Measurements from ENCODE around the gene CYP1A1. TPM values are rescaled to one million over a fixed set of nuclear protein-coding genes. Genes with fewer than 3 reads are reported as not detected.

Gene CYP1A1
- total RNA-seq, 4 donors from 2014 or later: 3.0 to 6.8 (median 3.6) TPM

GRCh38 chr15:74696398-74696729 is 29.0 kb downstream of the CYP1A1 start:
- TF ChIP-seq CTCF (IDR thresholded peaks at IDR 0.05): no peak
- intact Hi-C loops (cut with DNase I; ENCODE audit: low total_unique reads): no loop called here
- peak overlapping the region; percentile 89 for H3K4me3 ChIP-seq (ENCODE audit: low read depth, poor library complexity, severe bottlenecking)
- no peak for DNase-seq (ENCODE audit: low spot score in 2 of 2)
- 2 to 6% methylated on average over 10 of the region's 10 CpGs for WGBS, 2 donors

- intact Hi-C loops (cut with DNase I; ENCODE audit: low total_unique reads): no loop called here
- peak within 1 kb of the TSS; percentile 89 for H3K4me3 ChIP-seq (ENCODE audit: low read depth, poor library complexity, severe bottlenecking)
- TF ChIP-seq CTCF (IDR thresholded peaks at IDR 0.05) (no peak), POLR2A (IDR thresholded peaks at IDR 0.05) (no peak)
- 1% methylated on average over 25 to 44 of the region's 46 CpGs for WGBS, 2 donors
- DNase-seq (ENCODE audit: low spot score in 2 of 2): peak; percentile 81 to 96
Measured at GRCh38 chr15:74695597-74696397, 29.5 kb downstream of the CYP1A1 start, which contains the start of gene EDC3. Gene EDC3, minus strand, starts transcription at chr15:74696024. Its CDS starts 20,900 bp downstream, at chr15:74675124.

- TF ChIP-seq CTCF (IDR thresholded peaks at IDR 0.05) (no peak), POLR2A (IDR thresholded peaks at IDR 0.05) (no peak)
- 77 to 92% methylated on average over 1 of the region's 1 CpG for WGBS, 2 donors
- no peak overlapping the region for H3K4me3 ChIP-seq (ENCODE audit: low read depth, poor library complexity, severe bottlenecking)
- intact Hi-C loops (cut with DNase I; ENCODE audit: low total_unique reads): no loop called here
- no peak for DNase-seq (ENCODE audit: low spot score in 2 of 2)
Measured at GRCh38 chr15:74692327-74692726, 33.0 kb downstream of the CYP1A1 start.

GRCh38 chr15:74683758-74684157 is 41.6 kb downstream of the CYP1A1 start:
- intact Hi-C loops (cut with DNase I; ENCODE audit: low total_unique reads): no loop called here
- no peak for TF ChIP-seq POLR2A (IDR thresholded peaks at IDR 0.05)
- no peak for TF ChIP-seq CTCF (IDR thresholded peaks at IDR 0.05)
- H3K4me3 ChIP-seq (ENCODE audit: low read depth, poor library complexity, severe bottlenecking): no peak overlapping the region
- WGBS, 2 donors: 100% methylated on average over 1 of the region's 1 CpG
- no peak for DNase-seq (ENCODE audit: low spot score in 2 of 2)

- TF ChIP-seq CTCF (IDR thresholded peaks at IDR 0.05): no peak
- intact Hi-C loops (cut with DNase I; ENCODE audit: low total_unique reads): no loop called here
- no peak overlapping the region for H3K4me3 ChIP-seq (ENCODE audit: low read depth, poor library complexity, severe bottlenecking)
- WGBS, 2 donors: 98 to 99% methylated on average over 3 of the region's 3 CpGs
- no peak for DNase-seq (ENCODE audit: low spot score in 2 of 2)
Measured at GRCh38 chr15:74682954-74683353, 42.4 kb downstream of the CYP1A1 start.

- 92 to 95% methylated on average over 2 of the region's 2 CpGs for WGBS, 2 donors
- no peak overlapping the region for H3K4me3 ChIP-seq (ENCODE audit: low read depth, poor library complexity, severe bottlenecking)
- TF ChIP-seq POLR2A (IDR thresholded peaks at IDR 0.05): no peak
- no peak for TF ChIP-seq CTCF (IDR thresholded peaks at IDR 0.05)
- intact Hi-C loops (cut with DNase I; ENCODE audit: low total_unique reads): no loop called here
- DNase-seq (ENCODE audit: low spot score in 2 of 2): no peak
Measured at GRCh38 chr15:74680456-74680855, 44.9 kb downstream of the CYP1A1 start.

All from lower leg skin (tissue), 4 donors.